Activated gamma-delta T cell treated with anti-CD3 and anti-CD28 coated beads, Interleukin-2, amount 50 U/mL, for 16 hours (primary cell): ENCODE results near the gene TULP4.
A peak's percentile ranks its signal among the peaks of the same experiment; 100 is the strongest.
"Not testable (repeated sequence)": the region's sequence is repeated elsewhere in the genome, so short reads cannot be mapped to it uniquely, and the experiment has no call there.

Source experiments
- DNase-seq: peaks from one replicate; pipeline ENCODE4 v3.0.0-alpha.2; 2020; ENCODE audit warnings: low read depth

Gene TULP4

DNA sequence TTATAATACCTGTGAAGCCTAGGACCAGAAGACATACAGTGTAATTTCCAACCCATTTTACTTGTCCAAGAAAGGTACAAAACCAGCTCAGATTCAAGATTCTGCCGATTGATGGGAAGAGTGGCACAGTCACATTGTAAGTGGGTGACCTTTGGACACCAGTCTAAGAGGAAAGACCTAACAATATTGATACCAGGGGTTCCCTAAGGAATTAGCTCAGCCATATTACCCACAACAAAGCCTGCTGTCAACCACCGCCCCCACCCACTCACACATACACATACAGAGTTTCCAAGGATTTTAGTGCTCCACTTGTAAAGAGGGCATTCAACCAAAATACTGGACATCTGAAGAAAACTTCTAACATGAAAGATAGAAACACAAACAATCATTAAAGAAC lies 219.7 kb downstream of the TULP4 start:
- DNase-seq: no peak

DNA sequence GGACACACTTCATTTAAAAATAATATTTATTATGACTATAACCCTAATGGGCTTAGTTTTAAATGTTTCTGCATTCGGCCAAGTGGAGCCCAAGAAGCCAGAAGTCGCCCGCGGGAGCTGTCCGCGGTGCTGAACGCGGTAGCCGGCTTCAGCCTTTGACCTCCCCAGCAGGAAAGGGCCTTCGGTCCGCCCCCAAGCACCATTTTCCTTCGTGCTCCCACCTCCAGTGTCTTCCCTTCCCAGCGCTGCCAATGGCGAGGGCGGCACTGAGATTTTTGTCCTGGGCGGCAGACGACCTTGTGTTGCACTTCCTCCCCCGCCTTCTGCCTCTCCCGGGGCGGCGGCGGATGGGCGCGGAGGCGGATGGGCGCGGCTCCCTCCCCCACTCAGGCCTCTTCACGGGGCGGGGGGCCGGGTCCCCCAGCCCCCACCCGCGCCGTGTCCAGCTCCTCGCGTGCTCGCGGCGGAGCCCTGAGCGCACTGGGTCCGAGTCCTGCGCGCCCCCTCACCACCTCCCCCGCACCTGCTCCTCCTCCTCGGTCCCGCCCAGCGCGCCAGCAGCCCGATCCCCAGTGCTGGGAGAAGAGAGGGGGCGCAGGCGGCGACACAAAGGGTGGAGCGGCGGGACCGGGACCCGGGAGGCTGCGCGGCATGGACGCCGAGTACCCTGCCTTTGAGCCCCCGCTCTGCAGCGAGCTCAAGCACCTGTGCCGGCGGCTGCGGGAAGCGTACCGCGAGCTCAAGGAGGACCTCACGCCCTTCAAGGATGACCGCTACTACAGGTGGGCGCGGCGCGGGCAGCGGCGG lies 224.0 kb downstream of the TULP4 start:
- DNase-seq: peak; percentile 48

DNA sequence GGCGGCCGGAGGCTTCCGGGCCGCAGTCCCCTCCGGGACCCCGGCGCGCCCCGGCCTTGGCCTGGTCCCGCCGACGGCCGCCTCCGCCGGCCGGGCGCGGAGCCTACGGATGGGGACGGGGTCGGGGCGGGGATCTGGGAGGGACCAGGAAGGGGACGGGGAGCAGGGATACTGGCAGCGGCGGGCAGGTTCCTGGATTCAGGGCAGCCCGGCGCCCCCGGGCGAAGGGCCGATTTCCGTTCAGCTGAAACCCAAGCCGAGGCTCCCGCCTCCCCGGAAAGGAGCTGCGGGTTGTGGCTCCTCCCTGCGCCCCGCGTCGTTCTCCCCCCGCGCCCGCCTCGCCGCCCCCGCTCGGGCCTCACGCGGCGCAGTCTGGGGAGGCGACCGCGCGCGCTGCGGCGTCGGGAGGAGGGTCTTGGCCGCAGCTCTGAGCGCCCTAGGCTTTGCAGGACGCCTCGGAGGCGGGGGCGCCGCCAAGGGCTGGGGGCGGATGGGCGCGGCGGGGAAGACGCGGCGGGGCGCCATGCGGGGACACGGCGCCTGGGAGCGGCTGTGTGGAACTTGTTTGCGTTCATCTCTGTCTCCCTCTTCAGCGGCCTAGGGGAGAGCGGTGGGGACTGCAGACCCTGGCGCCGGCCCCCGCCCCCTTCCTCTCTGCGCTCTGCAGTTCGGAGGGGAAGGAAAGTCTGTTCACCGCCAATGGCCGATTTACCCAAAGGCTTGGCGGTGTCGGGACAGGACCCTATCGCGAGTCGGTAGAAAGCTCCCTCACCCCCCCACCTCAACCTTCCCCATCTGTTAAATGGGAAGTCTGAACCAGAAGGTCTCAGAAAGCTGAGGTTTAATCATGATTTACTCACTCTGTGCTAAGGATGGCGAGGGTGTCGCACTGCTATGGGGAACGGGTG lies 224.9 kb downstream of the TULP4 start:
- DNase-seq: no peak

DNA sequence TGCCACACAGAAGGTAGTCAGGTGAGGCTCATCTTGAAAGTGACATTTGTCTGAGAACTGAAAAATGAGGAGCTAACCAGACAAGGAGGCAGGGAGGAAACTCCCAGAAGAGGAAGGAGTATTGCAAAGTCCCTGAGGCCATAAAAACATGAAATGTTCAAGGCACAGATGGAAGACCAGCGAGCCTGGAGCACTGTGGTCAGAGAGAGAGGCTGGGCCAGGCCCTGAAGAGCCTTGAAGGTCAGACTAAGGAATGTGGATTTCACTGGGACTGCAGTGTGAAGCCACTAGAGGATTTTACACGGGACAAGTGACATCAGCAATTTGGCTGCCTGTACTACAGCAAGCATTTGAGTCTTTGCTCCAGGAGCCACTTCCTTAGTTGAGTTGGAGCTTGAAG lies 226.5 kb downstream of the TULP4 start:
- DNase-seq: no peak

DNA sequence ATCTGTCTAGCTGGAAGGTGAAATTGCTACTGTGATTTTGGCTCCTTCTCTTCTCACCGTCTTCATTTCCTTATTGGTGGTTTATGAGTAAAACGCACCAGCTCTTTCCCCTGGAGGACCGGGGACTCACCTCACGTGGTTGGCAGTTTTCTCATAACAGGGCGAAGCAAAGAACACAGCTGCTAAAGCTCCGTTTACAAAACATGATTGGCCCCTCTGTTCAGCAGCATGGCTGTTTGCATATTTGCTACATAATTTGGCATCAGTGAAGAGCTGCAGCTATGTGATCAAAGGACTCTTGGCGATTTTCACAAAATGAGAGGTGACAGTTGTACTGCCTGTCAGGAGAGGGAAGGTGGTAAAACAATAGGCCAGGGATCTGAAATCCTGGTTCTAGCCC lies 227.1 kb downstream of the TULP4 start:
- no peak for DNase-seq

DNA sequence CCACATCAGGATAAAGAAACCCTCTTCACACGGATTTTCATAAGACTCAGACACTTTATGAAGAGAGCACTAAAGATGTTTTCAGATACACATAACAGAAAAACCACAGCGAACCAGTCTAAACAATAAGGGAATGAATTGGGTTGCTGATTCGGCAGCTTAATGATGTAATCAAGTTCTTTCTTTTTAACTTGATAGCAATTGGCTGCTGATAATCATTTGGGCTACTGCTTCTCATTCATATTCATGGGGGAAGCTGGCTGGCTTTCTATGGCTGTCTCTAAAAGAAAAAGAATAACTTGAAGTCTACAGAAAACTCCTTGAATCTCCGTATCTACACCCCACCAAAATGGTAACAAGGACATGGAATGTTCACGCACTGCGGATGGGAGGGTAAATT lies 227.6 kb downstream of the TULP4 start:
- no peak for DNase-seq

DNA sequence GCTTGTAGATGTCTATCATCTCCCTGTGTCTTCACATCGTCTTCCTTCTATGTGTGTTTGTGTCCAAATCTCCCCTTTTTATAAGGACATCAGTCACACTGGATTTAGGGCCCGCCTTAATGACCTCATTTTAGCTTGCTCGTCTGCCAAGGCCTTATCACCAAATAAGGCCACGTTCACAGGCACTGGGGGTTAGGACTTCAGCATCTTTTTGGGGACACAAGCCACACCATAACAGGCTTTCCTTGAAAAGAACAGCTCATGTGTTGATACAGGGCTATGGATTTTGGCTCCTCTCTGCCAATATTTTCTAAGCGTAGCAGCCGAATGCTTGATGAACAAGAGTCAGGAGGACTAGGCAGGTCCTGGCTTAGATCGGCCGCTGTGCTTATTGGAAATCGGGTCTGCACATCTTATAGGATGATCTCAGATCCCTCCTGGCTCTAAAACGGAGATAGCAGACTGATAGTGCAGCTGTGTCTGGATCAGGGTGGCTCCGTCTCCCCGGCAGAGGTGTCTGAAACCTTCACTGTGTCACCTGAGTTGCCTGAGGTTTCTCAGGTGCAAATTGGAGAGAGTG lies 231.4 kb downstream of the TULP4 start:
- DNase-seq: no peak

DNA sequence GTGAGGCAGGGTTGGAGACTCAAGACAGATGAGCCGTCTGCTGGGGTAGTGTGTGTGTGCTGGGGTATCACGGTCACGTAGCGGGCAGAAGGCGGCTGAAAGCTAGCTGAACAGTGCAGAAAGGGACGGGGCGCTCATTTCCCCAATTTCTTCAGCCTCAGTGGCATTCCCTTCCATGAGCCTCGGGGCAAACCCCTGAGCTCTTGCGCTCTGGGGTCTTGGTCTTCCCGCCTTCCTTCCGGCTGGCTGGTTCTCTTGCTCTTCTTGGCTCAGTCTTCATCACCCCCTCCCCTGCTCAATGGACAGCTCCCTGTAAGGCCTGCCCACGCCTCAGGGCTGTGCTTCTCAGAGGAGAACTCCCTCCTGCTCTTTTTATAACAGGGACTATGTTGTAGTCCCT lies 232.2 kb downstream of the TULP4 start:
- no peak for DNase-seq

DNA sequence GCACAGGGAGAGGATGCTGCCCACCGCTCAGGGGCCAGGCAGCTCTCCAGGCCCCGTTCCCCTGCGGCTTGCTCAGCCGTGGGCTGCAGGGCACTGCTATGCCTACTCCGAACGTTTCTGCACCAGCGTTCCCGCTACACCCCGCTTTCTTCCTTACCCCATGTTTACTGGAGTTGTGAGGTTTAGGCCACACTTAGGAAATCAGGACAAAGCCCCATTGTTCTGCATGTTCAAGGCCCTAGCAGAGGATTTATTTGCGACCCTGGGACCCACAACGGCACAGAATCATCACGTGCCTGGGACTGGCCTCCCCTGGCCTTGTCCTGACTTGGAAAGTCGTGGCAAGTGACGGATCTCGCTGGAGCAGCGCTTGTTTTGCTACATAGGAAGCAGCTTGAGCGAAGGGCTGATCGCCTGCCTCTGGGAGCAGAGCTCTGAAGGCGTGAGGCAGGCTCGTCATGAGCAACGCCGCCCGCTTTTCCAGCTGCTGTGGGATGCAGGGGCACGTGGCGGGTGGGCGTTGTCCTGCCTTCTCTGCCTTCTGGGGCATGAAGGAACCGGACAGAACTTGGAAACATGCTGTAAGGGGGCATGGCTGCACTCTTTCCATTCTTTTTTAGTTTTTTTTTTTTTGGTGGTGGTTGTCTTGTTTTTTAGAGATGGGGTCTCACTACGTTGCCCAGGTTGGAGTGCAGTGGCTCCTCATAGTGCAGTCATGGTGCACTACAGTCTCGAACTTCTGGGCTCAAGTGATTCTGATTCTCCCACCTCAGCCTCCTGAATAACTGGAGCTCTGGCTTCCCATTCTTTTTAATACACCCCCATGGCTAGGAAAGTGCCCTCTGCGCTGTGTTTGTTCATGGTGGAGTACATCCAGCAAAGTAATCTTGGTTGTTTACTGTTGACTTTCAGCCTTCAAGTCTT lies 233.0 kb downstream of the TULP4 start:
- no peak for DNase-seq

DNA sequence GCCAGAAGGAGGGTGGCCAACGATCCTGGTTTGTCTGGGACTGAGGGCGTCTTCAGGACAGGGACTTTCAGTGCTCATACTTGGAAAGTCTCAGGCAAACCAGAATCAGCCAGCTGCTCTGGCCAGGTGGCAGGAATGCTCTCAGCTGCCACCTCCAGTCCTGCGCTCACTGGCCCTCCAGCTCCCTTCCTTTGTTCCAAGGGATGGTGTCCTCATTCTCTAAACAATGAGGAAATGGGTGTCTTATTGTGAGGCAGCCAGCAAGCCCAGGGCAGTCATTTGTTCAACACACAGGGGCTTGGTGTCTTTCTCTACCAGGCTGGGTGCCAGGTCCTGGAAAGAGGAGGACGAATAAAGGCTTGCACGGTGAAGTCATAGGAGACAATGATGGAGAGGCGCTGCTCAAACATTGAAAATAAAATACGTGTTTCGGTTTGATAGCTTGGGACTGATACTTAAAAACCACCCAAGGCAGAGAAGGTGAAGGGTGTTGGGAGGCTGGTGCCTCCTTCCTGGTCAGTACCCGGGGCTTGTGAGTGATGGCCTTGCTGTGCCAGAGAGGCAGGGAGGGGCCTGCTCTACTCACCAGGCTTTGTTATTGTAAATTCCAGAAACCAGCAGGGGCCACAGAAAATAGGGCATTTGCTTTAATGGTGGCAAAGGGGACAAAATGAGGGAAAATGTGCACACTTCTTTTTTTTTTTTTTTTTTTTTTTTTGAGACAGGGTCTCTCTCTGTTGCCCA lies 236.3 kb downstream of the TULP4 start:
- no peak for DNase-seq

DNA sequence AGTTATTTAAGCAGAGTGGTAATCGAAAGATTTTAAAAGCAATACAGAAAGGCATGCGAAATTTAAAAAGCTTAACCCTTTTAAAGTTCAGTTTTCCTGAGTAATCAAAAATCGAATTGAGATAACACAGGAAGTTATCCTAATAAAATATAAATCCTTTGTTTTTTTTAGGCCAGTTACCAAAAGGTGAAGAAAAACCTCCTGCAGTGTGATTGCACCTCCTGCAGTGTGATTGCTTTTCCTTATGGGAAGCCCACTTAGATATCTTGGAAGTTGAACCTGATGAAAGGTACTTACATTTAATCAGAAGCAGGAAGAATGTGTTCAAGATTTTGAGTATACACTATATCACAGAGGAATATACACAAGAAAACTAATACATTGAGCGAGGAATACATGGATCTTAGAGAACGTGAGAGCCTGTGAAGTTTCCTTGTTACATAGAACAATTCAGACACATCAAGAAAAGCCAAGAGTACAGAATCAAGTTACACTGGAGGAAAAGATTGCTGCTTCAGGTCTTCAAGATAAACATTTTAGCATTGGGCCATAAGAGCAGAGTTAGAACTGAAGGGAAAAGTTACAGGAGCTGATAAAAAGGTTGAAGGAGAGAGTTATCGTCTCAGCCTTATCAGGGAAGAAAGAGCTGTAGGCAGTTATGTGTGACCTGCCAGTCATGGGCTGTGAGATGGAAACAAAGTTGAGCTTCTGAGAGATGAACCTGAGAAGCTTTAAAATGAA lies 240.0 kb downstream of the TULP4 start:
- DNase-seq: no peak

DNA sequence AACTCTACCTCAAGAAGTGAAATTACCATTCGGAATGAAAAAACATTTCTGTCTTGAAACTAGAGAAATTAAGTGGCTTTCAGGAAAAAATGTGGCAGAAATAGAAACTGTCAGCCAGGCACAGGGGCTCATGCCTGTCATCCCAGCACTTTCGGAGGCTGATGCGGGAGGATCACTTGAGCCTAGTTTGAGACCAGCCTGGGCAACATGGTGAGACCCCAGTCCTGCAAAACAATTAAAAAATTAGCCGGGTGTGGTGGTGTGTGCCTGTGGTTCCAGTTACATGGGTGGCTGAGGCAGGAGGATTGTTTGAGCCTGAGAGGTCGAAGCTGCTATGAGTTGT lies 240.5 kb downstream of the TULP4 start:
- no peak for DNase-seq

DNA sequence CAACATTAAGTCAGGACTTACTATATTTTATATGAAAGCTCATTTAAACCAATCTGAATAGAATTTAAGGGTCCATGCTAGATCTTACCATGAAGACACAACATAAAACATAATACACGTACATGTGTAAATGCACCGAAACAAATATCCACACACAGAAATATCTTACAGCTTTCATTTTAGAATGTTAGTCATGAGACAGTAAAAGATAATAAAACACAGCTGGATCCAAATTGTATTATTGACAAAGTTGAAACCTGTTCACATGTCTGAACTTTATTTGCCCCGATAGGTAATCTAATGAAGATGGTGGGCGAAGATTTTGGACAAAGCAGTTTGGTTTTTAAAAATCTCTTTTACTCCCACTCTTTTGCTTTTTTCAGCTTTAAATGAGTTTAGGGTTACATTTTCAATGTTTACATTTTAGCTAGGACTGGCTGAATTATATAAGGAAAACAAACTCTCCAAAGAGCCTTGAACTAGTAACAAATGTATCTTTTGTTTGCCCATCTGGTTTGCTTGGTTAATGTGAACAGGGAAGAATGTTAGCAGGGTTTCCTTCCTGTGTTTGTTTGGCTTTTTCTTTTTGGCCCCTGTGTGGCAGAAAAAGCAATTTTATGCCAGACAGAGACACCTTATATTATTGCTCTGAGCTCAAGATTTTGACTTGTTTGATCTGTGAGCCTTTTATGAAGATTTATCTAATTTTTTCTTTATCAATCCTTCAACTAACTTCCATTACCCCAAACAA lies 242.5 kb downstream of the TULP4 start:
- no peak for DNase-seq

DNA sequence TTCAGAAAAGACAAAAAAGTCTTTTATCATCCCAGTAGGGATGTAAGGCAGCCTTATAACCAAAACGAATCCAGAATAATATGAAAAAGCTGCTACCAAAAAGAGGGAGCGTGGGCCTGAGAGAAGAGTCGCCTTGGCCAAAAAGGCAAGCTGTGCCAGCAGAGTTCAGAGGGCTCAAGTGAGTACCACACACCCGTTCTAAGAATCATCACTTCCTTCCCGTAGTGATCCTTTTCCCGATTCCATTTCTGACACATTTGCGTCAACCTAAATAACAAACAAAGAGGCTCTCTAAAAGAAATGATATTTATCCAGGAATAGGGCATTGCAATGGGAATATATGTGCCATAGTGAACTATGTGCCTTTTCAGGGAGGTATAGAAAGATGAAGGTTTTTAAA lies 243.8 kb downstream of the TULP4 start:
- DNase-seq: no peak

DNA sequence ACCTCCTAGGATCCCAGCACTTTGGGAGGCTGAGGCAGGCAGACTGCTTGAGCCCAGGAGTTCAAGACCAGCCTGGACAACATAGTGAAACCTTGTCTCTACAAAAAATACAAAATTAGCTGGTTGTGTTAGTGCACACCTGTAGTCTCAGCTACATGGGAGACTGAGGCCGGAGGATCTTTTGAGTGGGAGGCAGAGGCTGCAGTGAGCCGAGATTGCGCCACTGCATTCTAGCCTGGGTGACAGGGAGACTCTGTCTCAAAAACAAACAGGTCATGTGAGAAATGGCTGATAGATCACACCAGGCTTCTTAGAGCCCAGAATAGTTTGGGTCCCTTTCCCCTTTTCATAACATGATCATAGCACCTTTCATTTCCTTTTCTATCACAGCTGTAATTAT lies 244.8 kb downstream of the TULP4 start:
- DNase-seq: not testable (repeated sequence)

DNA sequence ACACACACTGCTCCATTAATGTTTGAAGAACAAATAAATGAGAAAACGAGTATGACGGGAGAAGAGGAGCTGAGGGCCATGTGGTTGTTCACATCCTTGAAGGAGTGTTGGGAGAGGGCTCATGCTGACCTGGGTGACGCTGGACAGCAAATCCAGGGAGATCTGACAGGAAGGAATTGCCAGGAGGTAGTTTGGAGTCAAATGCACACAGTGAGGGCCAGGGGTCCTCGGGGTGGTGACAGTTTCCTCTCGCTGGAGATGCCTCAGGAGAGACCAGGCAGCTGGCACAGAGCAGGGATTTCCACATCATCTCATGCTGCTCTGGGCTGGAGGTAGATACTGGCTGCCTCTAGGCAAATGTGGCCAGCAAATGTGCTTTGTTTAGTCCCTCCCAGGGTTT lies 245.7 kb downstream of the TULP4 start:
- DNase-seq: no peak

DNA sequence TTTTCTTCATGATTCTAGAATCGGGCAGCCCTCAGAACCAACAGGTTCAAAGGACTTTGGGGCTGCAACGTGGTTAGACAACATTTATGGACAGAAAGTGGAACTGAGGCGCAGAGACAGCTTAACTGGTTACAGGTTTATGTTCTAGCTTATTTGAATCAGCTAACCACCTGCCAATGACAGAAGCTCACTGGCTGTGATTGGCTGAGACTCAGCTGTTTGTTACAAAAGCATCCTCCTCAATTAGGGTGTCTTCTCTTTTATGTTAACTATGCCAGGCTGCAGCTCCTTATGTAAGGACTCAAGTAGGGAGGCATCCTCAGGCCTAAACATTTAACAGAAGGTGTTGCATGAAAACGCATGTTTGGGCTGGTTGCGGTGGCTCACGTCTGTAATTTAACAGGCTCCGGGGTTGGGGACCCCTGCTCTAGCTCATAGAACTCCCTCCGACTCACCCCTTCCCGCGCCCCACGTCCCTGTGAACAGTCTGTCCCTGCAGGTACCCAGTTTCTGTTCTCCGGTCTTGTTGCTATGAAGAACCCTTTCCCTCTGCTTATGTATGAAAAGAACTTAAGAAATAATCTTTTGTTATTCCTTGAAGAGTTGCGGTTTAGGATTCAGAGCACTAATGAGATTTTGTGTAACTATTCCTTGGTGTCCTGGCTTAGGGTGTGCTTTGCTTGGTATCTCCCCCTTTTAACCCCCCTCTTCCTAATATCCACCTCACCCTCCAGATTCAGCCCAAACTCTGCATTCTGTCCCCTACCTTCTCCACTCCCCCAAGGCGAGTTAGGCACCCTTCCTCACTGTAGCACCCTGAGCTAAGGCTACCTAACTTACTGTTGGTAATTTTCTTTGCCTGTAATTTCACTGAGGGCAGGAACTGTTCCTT lies 246.4 kb downstream of the TULP4 start:
- DNase-seq: no peak

DNA sequence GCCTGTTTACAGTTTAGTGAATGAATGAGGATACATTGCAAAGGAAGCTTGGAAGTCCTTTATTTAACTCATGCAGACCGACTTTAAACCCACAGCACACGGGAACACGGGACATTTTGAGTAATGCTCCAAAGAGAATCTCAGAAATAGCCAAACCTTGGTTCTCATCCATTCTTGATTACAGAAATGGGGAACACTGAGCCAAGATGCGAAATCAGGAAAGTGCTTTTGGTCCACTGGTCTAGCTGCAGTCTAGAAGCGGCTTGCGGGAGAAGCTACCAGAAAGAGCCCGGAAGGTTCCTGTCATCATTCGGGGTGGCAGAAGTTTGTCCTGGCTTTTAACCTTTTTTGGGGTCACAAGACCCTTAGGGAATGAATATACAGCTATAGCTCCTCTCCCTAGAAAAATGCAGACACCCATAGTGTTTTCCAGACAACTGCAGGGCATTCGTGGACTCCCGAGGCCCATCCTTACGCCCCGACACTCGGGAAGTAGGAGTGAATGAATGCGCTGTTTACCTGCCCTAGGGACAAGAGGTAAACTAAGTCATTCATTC lies 247.2 kb downstream of the TULP4 start:
- DNase-seq: no peak
